Spleen (tissue), 7 donors: ENCODE measurements around the gene IFNGR1.

ENCODE experiments used
- POLR2A ChIP-seq, 3 donors: fragments of 450-650 bp; IDR thresholded peaks; one replicate each; pipeline ENCODE4 v1.5.1; 2017; ENCODE audit warnings: antibody characterized with exemption in 3 of 3, mild to moderate bottlenecking in 1 of 3
- TF ChIP-seq, protein P1 (sequence below), 11 experiments: fragments of 200-600 bp in 7 of 11; fragments of 450-650 bp in 4 of 11; sonication (generic) in 4 of 11; IDR thresholded peaks in 8 of 11; conservative IDR thresholded peaks in 3 of 11; 1 replicate in 7 of 11; 2 replicates in 4 of 11; pipeline versions ENCODE4 v1.4.0 to v1.8.0; 2016 to 2021; ENCODE audit warnings: antibody characterized with exemption in 11 of 11, inconsistent platforms in 4 of 11, mild to moderate bottlenecking in 1 of 11
- donor health status: DM: no; HTN: no; CAD: no; lungs with moderate emphysema.
- donor health status: DM: no; HTN: no; CAD: no.
- donor health status: DM: no; HTN: no; CAD: no.

GRCh38 chr6:137171053-137171374, 48.2 kb downstream of the IFNGR1 start:
- TF ChIP-seq POLR2A (IDR thresholded peaks at IDR 0.05): no peak
- TF ChIP-seq, protein P1, sequence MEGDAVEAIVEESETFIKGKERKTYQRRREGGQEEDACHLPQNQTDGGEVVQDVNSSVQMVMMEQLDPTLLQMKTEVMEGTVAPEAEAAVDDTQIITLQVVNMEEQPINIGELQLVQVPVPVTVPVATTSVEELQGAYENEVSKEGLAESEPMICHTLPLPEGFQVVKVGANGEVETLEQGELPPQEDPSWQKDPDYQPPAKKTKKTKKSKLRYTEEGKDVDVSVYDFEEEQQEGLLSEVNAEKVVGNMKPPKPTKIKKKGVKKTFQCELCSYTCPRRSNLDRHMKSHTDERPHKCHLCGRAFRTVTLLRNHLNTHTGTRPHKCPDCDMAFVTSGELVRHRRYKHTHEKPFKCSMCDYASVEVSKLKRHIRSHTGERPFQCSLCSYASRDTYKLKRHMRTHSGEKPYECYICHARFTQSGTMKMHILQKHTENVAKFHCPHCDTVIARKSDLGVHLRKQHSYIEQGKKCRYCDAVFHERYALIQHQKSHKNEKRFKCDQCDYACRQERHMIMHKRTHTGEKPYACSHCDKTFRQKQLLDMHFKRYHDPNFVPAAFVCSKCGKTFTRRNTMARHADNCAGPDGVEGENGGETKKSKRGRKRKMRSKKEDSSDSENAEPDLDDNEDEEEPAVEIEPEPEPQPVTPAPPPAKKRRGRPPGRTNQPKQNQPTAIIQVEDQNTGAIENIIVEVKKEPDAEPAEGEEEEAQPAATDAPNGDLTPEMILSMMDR (IDR thresholded peaks at IDR 0.05 in 8 of 11, conservative IDR thresholded peaks at IDR 0.05 in 3 of 11): no peak
